Fibroblast of peridontal ligament (primary cell): ENCODE data around the gene CMIP.

ENCODE experiments used
- DNase-seq: peaks from one replicate; pipeline ENCODE4 v3.0.0-alpha.2; 2010; ENCODE audit errors: extremely low read depth

Gene CMIP

DNA sequence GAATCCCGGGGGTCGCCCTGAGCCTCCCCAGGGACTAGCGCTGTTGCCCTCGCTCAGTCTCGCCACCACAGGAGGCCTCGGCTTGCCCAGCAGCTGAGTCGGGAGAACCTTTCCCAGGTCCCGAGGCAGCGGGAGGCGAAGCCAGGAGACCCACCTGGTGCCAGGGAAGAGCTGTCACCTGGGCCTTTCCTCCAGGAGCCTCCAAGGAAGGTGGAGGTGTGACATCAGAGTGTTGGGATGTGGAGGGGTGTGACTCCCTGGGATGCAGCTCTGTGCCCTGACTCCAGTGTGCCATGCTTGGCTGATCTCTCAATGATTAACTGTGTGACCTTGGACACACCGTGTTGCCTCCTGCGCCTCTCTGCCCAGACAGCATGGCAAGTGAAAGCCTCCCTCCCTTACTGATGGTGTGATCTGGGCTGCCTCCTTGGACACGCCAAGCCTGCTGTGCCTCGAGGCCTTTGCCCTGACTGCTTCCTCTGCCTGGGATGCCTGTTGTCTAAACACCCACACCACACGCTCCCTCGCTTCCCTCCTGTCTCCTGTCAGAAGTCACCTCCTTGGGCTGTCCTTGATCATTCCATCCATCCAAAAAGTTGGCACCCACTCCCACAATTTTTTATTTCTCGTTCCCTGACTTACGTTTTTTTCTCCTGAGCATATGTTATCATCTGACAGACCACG, 88.0 kb downstream of the CMIP start:
- DNase-seq: no peak

DNA sequence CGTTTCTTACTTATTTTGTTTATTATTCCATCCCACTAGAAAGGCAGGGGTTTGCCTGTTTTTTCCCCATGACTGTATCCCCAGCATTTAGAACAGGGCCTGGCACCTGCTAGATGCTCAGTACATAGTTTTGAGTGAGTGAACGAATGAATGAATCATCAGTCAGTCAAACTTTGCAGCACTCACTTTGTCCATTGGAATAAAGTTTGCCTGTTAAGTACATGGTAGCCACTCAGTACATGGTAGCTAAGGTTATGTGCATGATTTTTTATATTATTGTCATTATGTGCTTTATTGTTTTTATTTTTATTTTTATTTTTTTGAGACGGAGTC, 88.5 kb downstream of the CMIP start:
- DNase-seq: no peak

DNA sequence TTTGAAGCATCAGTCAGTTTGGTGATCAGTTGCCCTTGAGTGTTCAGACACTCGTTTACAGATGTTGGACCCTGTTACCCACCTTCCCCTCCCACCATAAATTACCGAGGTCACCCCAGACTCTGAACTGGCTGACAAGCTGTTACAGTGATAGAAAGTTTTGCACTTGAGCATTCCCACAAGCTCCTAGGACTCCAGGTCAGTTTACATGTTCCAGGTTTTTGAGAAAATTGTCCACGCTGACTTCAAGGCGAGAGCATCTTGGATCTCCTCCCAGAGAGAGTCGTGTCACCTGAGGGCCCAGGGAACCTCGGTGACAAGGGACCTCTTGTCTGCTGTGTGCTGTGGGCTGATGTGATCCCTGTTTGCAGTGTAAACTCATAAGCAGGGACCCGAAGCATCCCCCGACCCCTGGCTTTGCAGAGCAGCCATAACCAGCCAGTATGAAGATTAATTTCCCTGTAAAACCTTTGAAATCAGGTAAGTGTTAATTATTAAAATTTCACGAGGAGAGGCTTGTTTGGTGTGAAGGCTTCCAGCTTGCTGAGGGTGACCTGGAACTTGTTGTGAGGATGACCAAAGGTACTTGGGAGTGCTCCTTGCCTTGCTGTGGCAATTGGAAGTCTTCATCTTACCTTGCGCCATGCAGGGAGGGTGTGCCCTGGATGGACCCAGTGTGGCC, 91.2 kb downstream of the CMIP start:
- no peak for DNase-seq

DNA sequence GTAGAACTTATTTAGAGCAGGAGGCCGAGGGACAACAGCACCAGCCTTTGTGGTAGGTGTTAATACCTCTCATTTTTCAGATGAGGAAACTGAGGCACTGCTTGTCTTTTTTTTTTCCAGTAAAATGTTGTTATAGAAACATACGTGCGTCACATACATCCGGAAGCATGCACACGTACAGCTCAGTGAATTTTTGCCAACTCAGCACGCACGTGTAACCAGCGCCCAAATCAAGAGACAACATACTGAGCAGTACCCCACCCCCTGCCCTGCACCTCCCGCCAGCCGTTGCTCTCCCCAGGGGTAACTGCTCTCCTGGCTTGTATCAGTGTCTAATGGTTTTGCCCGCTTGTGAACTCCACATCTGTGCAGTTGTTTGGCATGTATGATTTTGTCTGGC, 92.0 kb downstream of the CMIP start:
- DNase-seq: no peak

DNA sequence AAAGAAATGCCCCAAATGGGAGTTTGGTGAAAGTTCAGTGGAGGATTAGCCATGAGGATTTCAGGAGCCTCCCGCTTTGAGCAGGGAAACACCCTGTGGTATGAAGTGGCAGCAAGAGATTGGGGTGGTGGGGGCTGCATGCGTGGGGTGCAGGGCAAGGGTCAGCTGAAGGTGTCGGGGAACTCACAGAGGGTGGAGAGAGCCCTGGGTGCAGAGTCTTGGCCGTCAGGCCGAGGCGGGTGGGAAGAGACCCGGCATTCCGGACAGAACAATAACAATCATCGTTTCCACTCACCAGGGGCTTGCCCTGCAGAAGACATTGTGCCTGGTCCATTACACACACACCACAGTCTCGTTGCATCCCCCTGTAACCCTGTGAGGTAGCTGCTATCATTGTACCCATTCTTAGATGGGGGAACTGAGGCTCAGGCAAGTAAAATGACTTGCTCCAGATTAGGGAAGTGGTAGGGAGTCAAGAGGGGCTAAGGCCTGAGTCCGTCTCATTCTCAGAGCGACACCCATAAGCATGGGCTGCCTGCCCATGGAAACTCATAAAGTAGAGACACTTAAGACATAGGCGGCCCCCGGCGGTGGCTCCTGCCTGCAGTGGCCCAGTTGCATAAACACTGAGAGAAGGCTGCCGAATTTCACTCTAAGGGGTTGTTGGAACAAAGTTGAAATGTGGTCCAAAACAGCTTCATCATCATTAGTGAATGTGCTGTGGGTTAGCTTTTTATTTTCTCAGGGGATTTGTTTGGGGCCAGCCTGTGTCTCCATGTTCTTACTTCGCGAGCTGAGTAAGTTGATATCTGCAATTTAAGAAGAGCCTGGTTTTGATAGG, 93.3 kb downstream of the CMIP start:
- peak; percentile 53 for DNase-seq

DNA sequence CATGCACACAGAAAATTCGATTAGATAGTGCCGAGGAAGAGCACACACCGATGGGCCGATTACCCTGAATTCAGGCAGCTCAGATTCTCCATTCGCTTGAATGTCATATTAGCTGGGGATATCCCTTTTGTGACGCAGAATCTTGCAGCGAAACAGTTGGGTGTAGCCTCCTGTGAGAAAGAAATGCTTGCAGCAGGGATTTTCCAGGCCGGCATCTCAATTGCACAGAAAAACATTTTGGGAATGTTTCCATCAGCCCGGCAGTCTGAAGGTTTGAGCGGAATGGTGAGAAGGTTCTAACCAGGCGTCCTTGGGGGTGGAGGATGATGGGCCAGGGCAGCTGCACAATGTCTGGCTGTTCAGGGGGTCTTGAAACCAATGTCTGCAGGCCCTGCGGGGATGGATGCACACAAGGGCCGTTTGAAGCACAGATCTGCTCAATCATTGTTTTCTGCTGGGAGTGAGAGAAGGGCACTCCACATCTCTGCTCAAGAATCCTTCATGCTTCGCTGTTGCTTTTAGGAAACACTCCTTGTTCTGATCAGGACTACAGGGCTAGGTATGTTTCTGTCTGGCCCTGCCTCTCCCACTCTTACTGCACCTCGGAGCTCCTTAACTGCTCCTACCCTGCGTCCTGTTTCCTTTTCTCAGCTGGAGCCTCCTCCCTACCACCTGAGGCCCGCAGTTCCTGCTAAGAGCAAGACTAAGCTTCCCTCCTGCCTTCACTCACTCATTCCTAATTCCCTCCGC, 94.6 kb downstream of the CMIP start:
- DNase-seq: peak; percentile 39

DNA sequence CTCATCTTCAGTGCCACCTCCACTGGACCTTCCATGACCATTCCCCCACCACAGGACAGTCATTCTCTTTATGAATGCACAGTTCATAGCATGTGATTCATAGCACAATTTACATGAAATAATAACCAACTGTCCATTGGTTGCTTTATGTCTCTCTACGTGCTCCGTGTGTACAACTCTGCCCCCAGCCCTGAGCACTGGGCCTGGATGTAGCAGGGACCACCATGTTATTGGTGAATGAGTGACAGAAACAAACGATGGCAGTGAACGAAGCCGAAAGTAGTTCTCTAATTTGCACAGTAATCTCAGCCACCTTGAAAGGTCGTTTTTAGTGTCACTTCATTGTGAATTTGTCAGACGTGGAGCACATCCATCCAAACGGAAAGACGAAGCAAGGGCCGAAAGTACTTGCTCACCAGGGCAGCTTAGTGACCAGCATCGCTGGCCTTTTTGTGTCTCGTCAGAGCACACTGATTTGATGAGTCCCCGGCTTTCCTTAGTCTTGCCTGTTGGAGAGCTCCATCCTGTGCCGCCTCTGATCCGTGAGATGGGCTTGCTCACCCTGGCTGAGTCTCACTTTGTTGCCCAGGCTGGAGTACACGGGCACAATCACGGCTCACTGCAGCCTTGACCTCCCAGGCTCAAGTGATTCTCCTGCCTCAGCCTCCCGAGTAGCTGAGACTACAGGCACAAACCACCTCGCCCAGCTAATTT, 95.3 kb downstream of the CMIP start:
- no peak for DNase-seq

DNA sequence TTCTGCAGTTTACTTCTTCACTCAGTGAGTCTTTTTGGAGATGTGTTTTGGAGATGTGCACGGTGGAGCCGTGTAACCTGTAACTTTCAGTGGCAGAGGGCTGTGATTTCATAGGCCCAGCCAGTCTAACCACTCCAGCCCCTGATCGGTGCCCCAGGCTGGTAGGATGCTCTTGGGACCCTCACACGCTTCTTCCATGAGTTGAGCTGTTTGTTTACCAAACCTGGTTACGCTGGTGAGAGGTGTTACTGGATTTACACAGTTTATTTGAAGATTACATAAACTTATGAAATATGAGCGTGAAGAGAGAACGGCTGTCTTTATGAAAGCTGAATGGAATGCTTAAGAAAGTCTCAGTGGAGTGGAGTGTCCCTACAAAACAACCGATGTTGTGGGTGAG, 96.7 kb downstream of the CMIP start:
- DNase-seq: no peak

DNA sequence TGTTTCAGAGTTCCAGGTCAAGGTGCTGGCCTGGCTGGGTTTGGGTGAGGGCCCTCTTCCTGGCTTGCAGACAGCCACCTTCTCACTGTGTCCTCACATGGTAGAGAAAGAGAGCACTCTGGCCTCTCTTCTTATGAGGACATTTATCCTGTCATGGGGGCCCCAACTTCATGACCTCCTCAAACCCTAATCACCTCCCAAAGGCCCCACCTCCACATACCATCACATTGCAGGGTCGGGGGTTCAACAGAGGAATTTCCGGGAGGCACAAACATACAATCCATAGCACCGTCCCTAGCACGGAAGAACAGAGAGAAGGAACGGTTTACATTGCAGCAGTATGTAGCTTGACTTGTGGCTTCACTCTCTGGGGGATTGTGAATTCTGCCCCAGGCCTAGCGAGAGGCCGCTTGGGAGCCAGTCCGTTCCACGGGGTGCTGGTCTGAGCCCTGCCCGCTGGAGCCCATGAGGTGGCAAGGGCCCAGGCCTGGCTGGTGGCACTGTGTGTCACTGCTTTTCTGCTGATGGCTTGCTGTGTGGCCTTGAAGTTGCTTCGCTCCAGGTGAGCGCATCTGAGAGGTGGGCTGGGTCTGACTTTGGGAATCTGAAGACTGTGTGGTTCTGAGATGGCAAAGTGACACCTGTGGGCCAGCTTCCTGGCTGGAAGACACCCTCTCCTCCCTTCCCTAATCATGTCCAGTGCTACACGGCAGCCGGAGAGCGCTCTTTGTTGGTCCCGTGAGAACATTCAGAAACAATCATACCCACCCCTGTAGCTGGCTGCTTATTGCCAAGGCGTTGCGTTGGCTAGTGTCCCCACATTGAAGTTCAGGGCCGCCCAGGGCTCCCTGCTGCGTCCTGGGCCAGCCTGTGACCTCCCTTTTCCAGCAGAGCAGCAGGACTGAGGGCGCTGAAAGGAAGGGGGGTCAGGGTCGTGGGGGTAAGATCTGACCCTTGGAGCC, 98.3 kb downstream of the CMIP start:
- no peak for DNase-seq

DNA sequence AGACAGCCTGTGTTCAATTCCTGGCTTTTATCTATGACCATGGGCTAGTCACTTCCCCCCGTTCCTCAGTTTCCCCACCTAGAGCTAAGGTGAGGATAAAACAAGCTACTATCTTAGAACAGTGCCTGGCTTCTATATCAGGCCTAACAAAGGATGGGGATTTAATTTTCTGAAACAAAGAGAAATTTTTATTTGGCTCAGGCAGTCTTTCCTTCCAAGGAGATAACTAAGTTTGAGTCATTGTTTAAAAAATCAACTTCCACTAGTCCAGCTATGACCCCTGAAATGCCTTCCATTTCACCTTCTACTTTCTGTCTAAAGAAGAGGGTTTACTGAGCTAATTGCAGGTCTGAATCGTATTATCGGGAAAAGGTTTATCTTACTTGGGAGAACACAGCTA, 99.0 kb downstream of the CMIP start:
- no peak for DNase-seq

DNA sequence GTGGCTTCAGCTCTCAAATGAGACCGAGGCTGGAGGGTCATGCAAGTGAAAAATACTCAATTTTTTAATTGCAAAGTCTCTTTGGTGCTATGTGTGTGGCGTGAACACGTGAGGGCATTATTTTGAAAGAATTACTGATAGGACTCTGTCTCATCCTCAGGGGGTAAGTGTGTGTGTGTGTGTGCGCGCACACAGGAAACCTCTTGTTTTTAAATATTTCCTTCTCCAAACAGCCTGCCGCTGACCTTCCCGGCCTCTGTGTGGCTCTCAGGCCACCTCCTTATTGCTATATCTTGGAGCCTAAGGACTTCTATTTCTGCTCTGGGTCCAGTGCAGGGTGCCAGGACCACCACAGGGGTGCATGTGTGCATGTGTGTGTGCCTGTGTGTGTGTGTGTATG, 99.7 kb downstream of the CMIP start:
- DNase-seq: no peak

DNA sequence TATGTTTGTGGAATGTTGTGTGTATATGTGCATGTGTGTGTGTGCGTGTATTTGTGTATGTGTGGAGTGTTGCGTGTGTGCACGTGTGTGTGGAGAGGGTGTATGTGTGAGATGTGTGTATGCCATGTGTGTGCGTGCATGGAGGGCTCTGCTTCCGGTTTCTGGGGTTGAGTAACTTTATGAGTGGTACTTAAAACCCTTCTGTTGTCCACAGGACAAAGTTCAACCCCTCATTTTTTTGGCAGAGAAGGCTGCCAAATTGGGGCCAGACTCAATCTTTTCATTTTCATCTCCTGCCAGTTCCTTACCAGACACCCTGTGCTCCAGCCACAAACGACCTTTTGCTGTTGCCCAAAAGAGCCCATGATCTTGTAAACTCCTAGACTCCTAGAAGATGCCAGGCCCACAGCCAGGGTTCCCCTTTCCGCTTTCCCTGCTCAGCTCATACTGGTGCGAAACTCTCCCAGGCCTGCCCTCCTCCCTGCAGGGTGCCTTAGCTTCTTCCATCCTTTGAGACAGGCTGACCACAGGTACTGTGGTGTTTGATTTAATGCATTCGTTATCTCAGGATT, 100.2 kb downstream of the CMIP start:
- DNase-seq: no peak

DNA sequence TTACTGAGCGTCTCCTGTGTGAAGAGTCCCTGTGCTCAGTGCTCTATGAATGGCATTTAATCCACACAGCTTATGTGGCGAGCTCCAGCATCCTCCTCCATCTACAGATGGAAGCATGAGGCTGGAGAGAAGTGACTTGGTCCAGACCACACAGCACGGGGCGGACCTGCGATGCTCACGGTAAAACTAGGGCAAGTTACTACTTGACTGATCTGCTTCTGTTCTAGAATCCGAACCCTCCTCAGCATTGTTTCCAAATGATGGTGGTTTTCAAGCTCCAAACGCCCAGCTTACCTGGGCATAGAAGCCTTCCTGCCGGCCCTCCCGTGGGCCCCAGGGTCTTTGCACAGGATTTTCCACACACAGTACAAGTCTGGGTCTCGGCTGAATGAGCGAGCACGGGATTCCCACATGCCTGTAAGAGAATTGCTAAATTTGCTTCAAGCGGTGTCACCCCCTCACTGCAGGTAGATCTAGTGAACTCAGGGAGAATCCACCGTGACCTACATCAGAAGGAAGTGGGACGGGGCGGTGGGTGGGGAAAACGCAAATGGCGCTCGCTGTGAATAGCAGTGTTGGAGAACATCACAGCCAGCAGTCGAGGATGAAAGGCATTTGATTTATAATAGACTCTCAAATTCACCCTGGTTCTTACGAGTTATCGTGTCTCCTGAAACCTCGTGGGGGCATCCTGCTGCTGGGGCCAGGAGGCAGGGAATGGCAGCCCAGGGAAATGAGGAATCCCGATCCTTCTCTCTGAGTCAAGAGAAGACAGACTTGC, 101.1 kb downstream of the CMIP start:
- no peak for DNase-seq

DNA sequence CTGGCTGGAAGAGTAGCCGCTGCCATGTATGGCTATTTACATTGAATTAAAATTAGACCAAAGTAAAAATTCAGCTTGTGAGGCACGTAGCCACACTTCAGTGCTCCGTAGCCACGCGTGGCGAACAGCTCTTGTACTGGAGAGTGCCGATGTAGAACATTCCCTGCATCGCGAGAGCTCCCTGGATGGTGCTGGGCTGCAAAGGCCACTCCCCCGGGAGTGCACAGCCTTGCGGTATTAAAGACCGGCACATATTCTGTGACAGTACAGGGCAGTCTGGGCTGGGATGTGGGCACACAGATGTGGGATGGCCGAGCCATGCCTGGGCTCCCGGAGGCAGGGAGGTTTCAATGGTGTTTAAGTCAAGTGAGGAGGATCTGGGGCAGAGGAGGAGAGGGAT, 102.2 kb downstream of the CMIP start:
- no peak for DNase-seq

DNA sequence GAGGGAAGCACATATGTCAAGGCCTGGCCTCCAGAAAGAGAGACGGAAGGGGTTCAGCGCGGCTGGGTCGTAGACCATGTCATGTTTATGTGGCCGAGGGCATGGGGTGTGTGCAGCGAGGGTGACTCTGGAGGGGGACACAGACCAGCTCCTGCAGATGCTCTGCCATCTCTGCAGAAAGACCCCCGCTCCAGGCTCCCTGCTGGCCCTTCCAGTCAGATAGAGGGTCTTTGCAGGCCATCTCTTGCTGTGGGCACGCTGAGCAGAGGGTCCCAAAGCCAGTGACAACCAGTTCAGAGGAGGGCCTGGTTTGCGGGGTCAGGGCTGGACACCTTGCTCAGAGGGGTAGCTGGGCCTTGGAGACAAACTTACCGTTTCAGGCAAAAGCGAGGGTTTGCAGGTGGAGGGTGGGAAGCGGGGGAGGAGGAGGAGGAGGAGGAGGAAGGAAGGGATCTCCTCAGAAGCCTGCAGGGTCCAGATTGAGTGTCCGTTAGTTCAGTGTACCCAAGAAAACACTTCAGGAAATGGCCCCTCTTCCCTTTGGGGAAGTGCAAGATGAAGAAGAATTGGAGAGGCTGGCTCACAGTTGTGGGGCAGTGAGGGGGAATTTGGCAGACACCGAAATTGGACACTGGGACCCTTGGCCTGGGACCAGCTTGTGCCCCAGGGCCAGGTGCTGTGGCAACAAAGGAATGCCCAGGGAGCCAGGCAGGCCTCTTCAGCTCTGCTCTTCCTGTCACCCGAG, 102.8 kb downstream of the CMIP start:
- no peak for DNase-seq

DNA sequence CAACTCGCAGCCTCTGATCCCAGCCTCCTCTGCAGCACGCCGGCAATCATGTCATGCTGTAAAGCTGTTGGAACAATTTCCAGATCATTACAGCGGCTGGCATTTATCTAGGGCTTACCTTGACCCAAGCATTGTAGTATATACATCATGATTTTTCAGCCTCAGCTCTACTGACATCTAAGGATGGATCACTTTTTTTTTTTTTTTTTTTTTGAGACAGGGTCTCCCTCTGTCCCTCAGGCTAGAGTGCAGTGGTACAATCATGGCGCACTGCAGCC, 103.3 kb downstream of the CMIP start:
- DNase-seq: no peak

DNA sequence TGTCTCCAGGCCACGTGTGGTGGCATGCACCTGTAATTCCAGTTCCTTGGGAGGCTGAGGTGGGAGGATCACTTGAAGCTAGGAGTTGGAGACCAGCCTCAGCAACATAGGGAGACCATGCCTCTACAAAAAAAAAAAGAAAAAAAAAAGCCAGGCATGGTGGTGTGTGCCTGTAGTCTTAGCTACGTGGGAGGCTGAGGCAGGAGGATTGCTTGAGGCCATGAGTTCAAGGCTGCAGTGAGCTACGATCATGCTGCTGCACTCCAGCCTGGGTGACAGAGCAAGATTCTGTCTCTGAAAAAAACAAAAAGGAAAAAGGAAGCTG, 103.9 kb downstream of the CMIP start:
- DNase-seq: no peak

DNA sequence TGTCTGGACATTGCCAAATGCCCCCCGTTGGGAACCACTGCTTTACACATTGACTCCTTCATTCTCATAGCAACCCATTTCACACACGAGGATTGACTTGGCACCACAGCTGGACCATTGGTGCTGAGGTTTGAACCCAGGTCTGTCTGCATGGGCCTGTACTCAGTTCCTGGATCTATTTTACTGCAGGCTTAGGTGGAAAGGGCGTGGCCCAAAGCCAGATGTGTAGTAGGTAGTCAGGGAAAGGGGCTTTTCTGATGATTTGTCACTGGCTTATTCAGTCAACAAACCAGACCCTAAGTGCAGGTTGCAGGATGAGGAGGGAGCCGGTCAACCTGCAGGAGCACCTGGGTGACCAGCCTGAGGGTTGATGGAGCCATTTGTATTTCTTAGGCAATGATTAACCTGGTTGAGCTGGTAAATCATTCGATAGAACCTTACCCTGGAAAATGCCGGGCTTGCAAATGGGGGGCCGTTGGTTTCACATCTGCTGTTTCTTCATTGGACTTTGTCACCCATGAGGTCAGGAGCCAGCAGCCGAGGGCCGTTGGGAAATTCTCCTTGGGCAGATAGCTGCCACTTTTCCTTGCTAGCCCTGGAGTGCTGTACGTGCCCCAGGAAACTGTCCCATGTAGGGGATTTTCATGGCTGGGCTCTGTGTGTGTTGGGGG, 104.4 kb downstream of the CMIP start:
- no peak for DNase-seq
